ENCODE results near the gene NUBP2.

DNA sequence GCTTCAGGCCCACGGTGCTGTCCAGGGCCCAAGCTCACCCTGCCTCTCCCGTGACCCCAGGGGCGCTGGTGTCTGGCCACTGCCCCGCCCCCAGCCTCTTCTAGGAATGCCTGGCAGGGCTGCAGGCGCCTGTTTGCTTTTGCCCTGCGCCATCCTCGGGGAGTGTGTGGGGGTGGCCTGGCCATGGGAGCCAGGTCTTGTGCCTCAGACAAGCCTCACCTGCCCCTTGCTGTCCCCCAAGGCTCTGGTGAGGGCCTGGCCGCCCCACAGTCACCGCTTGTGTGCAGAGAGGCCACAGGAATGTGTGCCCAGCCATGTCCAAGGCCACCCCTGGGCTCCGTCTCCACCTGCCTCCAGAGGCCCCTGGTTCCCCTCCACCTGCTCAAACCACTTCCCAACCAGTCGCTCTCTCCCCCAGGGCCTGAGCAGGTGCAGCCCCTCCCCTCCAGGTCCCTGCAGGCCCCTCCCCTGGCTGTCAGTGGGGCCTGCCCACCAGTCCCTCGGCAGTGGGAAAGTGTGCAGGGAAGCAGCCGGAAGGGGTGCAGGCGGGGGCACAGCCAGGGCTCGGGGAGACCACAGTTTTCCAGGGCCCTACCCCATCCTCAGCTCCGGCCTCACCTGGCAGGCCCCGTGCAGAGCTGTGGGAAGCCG lies 11.6 kb downstream of the NUBP2 start:
- TF ChIP-seq, protein P1, sequence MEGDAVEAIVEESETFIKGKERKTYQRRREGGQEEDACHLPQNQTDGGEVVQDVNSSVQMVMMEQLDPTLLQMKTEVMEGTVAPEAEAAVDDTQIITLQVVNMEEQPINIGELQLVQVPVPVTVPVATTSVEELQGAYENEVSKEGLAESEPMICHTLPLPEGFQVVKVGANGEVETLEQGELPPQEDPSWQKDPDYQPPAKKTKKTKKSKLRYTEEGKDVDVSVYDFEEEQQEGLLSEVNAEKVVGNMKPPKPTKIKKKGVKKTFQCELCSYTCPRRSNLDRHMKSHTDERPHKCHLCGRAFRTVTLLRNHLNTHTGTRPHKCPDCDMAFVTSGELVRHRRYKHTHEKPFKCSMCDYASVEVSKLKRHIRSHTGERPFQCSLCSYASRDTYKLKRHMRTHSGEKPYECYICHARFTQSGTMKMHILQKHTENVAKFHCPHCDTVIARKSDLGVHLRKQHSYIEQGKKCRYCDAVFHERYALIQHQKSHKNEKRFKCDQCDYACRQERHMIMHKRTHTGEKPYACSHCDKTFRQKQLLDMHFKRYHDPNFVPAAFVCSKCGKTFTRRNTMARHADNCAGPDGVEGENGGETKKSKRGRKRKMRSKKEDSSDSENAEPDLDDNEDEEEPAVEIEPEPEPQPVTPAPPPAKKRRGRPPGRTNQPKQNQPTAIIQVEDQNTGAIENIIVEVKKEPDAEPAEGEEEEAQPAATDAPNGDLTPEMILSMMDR (IDR thresholded peaks at IDR 0.05; ENCODE audit: extremely low read depth in 1 of 2, insufficient read depth in 1 of 2, low read depth in 1 of 2, low read length in 2 of 2) = no peak
- TF ChIP-seq POLR2A (IDR thresholded peaks at IDR 0.05; ENCODE audit: low read depth, low read length) (no peak), EZH2 (IDR thresholded peaks at IDR 0.05; ENCODE audit: borderline replicate concordance, low read depth, low read length, severe bottlenecking) (no peak), MYC (IDR thresholded peaks at IDR 0.05; ENCODE audit: low read depth, low read length) (no peak)
- TF ChIP-seq, protein P2, sequence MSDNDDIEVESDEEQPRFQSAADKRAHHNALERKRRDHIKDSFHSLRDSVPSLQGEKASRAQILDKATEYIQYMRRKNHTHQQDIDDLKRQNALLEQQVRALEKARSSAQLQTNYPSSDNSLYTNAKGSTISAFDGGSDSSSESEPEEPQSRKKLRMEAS (IDR thresholded peaks at IDR 0.05; ENCODE audit: insufficient read depth, insufficient read length) = no peak
